Stimulated activated naive CD4-positive, alpha-beta T cell (primary cell): ENCODE measurements around the gene ARSB.
"Not testable (repeated sequence)": the region's sequence is repeated elsewhere in the genome, so short reads cannot be mapped to it uniquely, and the experiment has no call there.

Experiments used
- DNase-seq, 6 experiments: peaks; one replicate each; lab custom pipeline; 2025; lab: John Stamatoyannopoulos, UW

Gene ARSB

GRCh38 chr5:78995521-78996007, 10.5 kb upstream of the ARSB start:
- no peak for DNase-seq

- DNase-seq: peak in 3 of 6 experiments; percentile 5 to 20 (median 10)
Measured at GRCh38 chr5:78993165-78993564, 8.1 kb upstream of the ARSB start.

GRCh38 chr5:78992146-78992545, 7.0 kb upstream of the ARSB start:
- DNase-seq: no peak

- DNase-seq: no peak
Measured at GRCh38 chr5:78989080-78989479, 4.0 kb upstream of the ARSB start.

GRCh38 chr5:78985725-78986223, 664 bp upstream of the ARSB start:
- DNase-seq: peak in 2 of 6 experiments; percentile 9 to 63

GRCh38 chr5:78984439-78985115, 533 bp downstream of the ARSB start:
- peak; percentile 62 to 77 (median 65) for DNase-seq

- DNase-seq: no peak
Measured at GRCh38 chr5:78983601-78984438, 1.3 kb downstream of the ARSB start.

GRCh38 chr5:78983194-78983593, 1.9 kb downstream of the ARSB start:
- DNase-seq: not testable (repeated sequence)

GRCh38 chr5:78979909-78980308, 5.2 kb downstream of the ARSB start:
- DNase-seq: no peak

- no peak for DNase-seq
Measured at GRCh38 chr5:78979117-78979742, 5.9 kb downstream of the ARSB start.

GRCh38 chr5:78975035-78975434, 10.1 kb downstream of the ARSB start:
- DNase-seq: no peak

- DNase-seq: no peak
Measured at GRCh38 chr5:78974601-78975000, 10.5 kb downstream of the ARSB start.

- DNase-seq: no peak
Measured at GRCh38 chr5:78974011-78974410, 11.1 kb downstream of the ARSB start.

GRCh38 chr5:78972654-78973428, 12.3 kb downstream of the ARSB start:
- no peak for DNase-seq

- DNase-seq: no peak
Measured at GRCh38 chr5:78971998-78972397, 13.1 kb downstream of the ARSB start.

GRCh38 chr5:78968781-78969180, 16.3 kb downstream of the ARSB start:
- DNase-seq: no peak

- no peak for DNase-seq
Measured at GRCh38 chr5:78964889-78965288, 20.2 kb downstream of the ARSB start.

- DNase-seq: no peak
Measured at GRCh38 chr5:78961743-78962142, 23.4 kb downstream of the ARSB start.

GRCh38 chr5:78959767-78960166, 25.3 kb downstream of the ARSB start:
- no peak for DNase-seq

GRCh38 chr5:78958672-78959445, 26.3 kb downstream of the ARSB start:
- no peak for DNase-seq

GRCh38 chr5:78956901-78957300, 28.2 kb downstream of the ARSB start:
- DNase-seq: no peak
